ENCODE data around the gene TBC1D9. TPM values are rescaled to one million over a fixed set of nuclear protein-coding genes. Genes with fewer than 3 reads are reported as not detected.

The TBC1D9 gene
- total and polyA plus RNA-seq, 2 of the 13 experiments (the other 11 are each of a cell fraction or from before 2014, with no cell fraction given) = 11.9 to 12.2 TPM

GRCh38 chr4:140710908-140711622, 45.1 kb downstream of the TBC1D9 start (continued):
- TF ChIP-seq ZNF33A (CRISPR knock-in tag; IDR thresholded peaks at IDR 0.05; ENCODE audit: borderline replicate concordance) (no peak; the same call in 1 of the 2 replicates), ZNF839 (CRISPR knock-in tag; IDR thresholded peaks at IDR 0.05; ENCODE audit: borderline replicate concordance) (no peak), SP1 (IDR thresholded peaks at IDR 0.05) (no peak), SP1 (CRISPR knock-in tag; IDR thresholded peaks at IDR 0.05) (no peak), ARID2 (CRISPR knock-in tag; IDR thresholded peaks at IDR 0.05; ENCODE audit: borderline replicate concordance) (0 out of 2 replicates have a peak, but pooled peaks have one; percentile 65), MED13 (CRISPR knock-in tag; IDR thresholded peaks at IDR 0.05) (no peak), ZBTB8A (CRISPR knock-in tag; IDR thresholded peaks at IDR 0.05; ENCODE audit: borderline replicate concordance, low read depth) (no peak), ZNF572 (CRISPR knock-in tag; IDR thresholded peaks at IDR 0.05) (no peak), KLF11 (CRISPR knock-in tag; IDR thresholded peaks at IDR 0.05) (no peak), DNMT3B (CRISPR knock-in tag; conservative IDR thresholded peaks at IDR 0.05) (no peak), ZNF557 (CRISPR knock-in tag; IDR thresholded peaks at IDR 0.05) (no peak), EHMT2 (IDR thresholded peaks at IDR 0.05; ENCODE audit: borderline replicate concordance, low read depth, low read length) (no peak), HDAC2 (CRISPR knock-in tag; IDR thresholded peaks at IDR 0.05) (peak; percentile 64; the same call in 1 of the 2 replicates), HMG20A (CRISPR knock-in tag; IDR thresholded peaks at IDR 0.05; ENCODE audit: borderline replicate concordance) (peak; percentile 28; the same call in 1 of the 2 replicates), TSC22D2 (CRISPR knock-in tag; IDR thresholded peaks at IDR 0.05; ENCODE audit: borderline replicate concordance) (no peak), NCOA2 (CRISPR knock-in tag; IDR thresholded peaks at IDR 0.05) (peak; percentile 75; the same call in 1 of the 2 replicates), PITX1 (CRISPR knock-in tag; IDR thresholded peaks at IDR 0.05) (no peak), PRMT3 (CRISPR knock-in tag; IDR thresholded peaks at IDR 0.05; ENCODE audit: borderline replicate concordance, low read depth) (no peak), NR2C2 (CRISPR knock-in tag; IDR thresholded peaks at IDR 0.05; ENCODE audit: borderline replicate concordance) (peak; percentile 52; the same call in 1 of the 2 replicates), ZNF441 (CRISPR knock-in tag; IDR thresholded peaks at IDR 0.05; ENCODE audit: borderline replicate concordance) (no peak)
- TF ChIP-seq, protein P1, sequence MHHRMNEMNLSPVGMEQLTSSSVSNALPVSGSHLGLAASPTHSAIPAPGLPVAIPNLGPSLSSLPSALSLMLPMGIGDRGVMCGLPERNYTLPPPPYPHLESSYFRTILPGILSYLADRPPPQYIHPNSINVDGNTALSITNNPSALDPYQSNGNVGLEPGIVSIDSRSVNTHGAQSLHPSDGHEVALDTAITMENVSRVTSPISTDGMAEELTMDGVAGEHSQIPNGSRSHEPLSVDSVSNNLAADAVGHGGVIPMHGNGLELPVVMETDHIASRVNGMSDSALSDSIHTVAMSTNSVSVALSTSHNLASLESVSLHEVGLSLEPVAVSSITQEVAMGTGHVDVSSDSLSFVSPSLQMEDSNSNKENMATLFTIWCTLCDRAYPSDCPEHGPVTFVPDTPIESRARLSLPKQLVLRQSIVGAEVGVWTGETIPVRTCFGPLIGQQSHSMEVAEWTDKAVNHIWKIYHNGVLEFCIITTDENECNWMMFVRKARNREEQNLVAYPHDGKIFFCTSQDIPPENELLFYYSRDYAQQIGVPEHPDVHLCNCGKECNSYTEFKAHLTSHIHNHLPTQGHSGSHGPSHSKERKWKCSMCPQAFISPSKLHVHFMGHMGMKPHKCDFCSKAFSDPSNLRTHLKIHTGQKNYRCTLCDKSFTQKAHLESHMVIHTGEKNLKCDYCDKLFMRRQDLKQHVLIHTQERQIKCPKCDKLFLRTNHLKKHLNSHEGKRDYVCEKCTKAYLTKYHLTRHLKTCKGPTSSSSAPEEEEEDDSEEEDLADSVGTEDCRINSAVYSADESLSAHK (CRISPR knock-in tag; IDR thresholded peaks at IDR 0.05; ENCODE audit: borderline replicate concordance) = no peak
- TF ChIP-seq, protein P2, sequence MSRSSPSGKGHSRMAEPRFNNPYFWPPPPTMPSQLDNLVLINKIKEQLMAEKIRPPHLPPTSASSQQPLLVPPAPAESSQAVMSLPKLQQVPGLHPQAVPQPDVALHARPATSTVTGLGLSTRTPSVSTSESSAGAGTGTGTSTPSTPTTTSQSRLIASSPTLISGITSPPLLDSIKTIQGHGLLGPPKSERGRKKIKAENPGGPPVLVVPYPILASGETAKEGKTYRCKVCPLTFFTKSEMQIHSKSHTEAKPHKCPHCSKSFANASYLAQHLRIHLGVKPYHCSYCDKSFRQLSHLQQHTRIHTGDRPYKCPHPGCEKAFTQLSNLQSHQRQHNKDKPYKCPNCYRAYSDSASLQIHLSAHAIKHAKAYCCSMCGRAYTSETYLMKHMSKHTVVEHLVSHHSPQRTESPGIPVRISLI (CRISPR knock-in tag; IDR thresholded peaks at IDR 0.05; ENCODE audit: borderline replicate concordance) = no peak
- TF ChIP-seq, protein P3, sequence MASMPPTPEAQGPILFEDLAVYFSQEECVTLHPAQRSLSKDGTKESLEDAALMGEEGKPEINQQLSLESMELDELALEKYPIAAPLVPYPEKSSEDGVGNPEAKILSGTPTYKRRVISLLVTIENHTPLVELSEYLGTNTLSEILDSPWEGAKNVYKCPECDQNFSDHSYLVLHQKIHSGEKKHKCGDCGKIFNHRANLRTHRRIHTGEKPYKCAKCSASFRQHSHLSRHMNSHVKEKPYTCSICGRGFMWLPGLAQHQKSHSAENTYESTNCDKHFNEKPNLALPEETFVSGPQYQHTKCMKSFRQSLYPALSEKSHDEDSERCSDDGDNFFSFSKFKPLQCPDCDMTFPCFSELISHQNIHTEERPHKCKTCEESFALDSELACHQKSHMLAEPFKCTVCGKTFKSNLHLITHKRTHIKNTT (CRISPR knock-in tag; IDR thresholded peaks at IDR 0.05) = no peak

All from HepG2 (cell line).